Parathyroid adenoma (tissue), 2 donors: ENCODE results near the gene ALPG.
"Not testable (repeated sequence)": the region's sequence is repeated elsewhere in the genome, so short reads cannot be mapped to it uniquely, and the experiment has no call there.

Source experiments
- H2AFZ ChIP-seq: fragments of 300-600 bp; sonication (generic); one replicate; pipeline ENCODE4 v1.7.0; 2017; ENCODE audit warnings: antibody characterized with exemption, mild to moderate bottlenecking
- H3K27ac ChIP-seq: fragments of 300-600 bp; sonication (generic); one replicate; pipeline ENCODE4 v1.7.0; 2017
- H3K27me3 ChIP-seq: fragments of 300-600 bp; sonication (generic); one replicate; pipeline ENCODE4 v1.7.0; 2017; ENCODE audit warnings: low read length; ENCODE audit not compliant: control insufficient read depth, insufficient read depth
- H3K36me3 ChIP-seq: fragments of 300-600 bp; sonication (generic); one replicate; pipeline ENCODE4 v1.7.0; 2017; ENCODE audit warnings: low read length; ENCODE audit not compliant: control insufficient read depth, insufficient read depth
- H3K4me1 ChIP-seq: fragments of 300-600 bp; sonication (generic); one replicate; pipeline ENCODE4 v1.7.0; 2017; ENCODE audit warnings: control low read depth
- H3K4me2 ChIP-seq: fragments of 300-600 bp; sonication (generic); one replicate; pipeline ENCODE4 v1.7.0; 2017; ENCODE audit warnings: low read length
- H3K4me3 ChIP-seq: fragments of 300-600 bp; sonication (generic); one replicate; pipeline ENCODE4 v1.7.0; 2017; ENCODE audit warnings: low read depth, low read length
- H3K79me2 ChIP-seq: fragments of 300-600 bp; sonication (generic); one replicate; pipeline ENCODE4 v1.7.0; 2017; ENCODE audit warnings: control low read depth
- H3K9ac ChIP-seq: fragments of 300-600 bp; sonication (generic); one replicate; pipeline ENCODE4 v1.7.0; 2017; ENCODE audit warnings: mild to moderate bottlenecking
- H3K9me3 ChIP-seq: fragments of 300-600 bp; sonication (generic); one replicate; pipeline ENCODE4 v1.7.0; 2017; ENCODE audit warnings: low read length; ENCODE audit not compliant: control insufficient read depth
- CTCF ChIP-seq: fragments of 300-600 bp; sonication (generic); IDR thresholded peaks from one replicate; pipeline ENCODE4 v1.7.0; 2017; ENCODE audit warnings: antibody characterized with exemption, mild to moderate bottlenecking
- donor health status: primary hyperparathyroidism.

ALPG gene

GRCh38 chr2:232363784-232364615, 42.6 kb upstream of the ALPG start:
- no peak for TF ChIP-seq CTCF
- Histone ChIP-seq H2AFZ (no peak overlapping the region), H3K4me1 (no peaks in the 10 kb centered on the region), H3K9me3 (no peaks in the 10 kb centered on the region), H3K27me3 (no peaks in the 10 kb centered on the region), H3K36me3 (no peaks in the 10 kb centered on the region), H3K4me2 (no peak overlapping the region), H3K79me2 (no peaks in the 10 kb centered on the region), H3K4me3 (no peak overlapping the region), H3K27ac (no peak overlapping the region), H3K9ac (no peak overlapping the region)

- H3K27ac ChIP-seq, H2AFZ ChIP-seq, H3K4me2 ChIP-seq, H3K79me2 ChIP-seq, H3K36me3 ChIP-seq, H3K27me3 ChIP-seq, H3K9ac ChIP-seq, H3K4me1 ChIP-seq, H3K4me3 ChIP-seq, H3K9me3 ChIP-seq: not testable (repeated sequence)
Observed at GRCh38 chr2:232364806-232365594, 41.6 kb upstream of the ALPG start.

- Histone ChIP-seq H3K9me3 (no peaks in the 10 kb centered on the region), H3K4me2 (no peak overlapping the region), H3K27me3 (no peaks in the 10 kb centered on the region), H3K9ac (no peak overlapping the region), H3K4me1 (no peaks in the 10 kb centered on the region), H3K27ac (no peak overlapping the region), H3K79me2 (no peaks in the 10 kb centered on the region), H3K36me3 (no peaks in the 10 kb centered on the region), H2AFZ (no peak overlapping the region), H3K4me3 (no peak overlapping the region)
- peak; percentile 20 for TF ChIP-seq CTCF
Observed at GRCh38 chr2:232365621-232366321, 40.9 kb upstream of the ALPG start.

DNA sequence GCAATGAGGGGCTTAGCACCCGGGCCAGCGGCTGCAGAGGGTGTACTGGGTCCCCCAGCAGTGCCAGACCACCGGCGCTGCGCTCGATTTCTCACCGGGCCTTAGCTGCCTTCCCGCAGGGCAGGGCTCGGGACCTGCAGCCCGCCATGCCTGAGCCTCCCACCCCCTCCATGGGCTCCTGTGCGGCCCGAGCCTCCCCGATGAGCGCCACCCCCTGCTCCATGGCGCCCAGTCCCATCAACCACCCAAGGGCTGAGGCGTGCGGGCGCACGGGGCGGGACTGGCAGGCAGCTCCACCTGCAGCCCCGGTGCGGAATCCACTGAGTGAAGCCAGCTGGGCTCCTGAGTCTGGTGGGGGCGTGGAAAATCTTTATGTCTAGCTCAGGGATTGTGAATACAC, 40.2 kb upstream of the ALPG start:
- H3K27ac ChIP-seq, H3K4me3 ChIP-seq, H3K4me2 ChIP-seq, H2AFZ ChIP-seq, H3K9me3 ChIP-seq, H3K36me3 ChIP-seq, H3K4me1 ChIP-seq, H3K27me3 ChIP-seq, H3K79me2 ChIP-seq, H3K9ac ChIP-seq: not testable (repeated sequence)

- no peaks in the 10 kb centered on the region for H3K79me2 ChIP-seq
- H3K27me3 ChIP-seq, result no peaks in the 10 kb centered on the region
- no peaks in the 10 kb centered on the region for H3K4me1 ChIP-seq
- H3K9ac ChIP-seq, result no peak overlapping the region
- H3K27ac ChIP-seq, result no peak overlapping the region
- no peak overlapping the region for H2AFZ ChIP-seq
- H3K9me3 ChIP-seq, result no peaks in the 10 kb centered on the region
- no peaks in the 10 kb centered on the region for H3K36me3 ChIP-seq
- H3K4me2 ChIP-seq, result no peak overlapping the region
- no peak for TF ChIP-seq CTCF
- H3K4me3 ChIP-seq, result no peak overlapping the region
Observed at GRCh38 chr2:232367016-232367415, 39.6 kb upstream of the ALPG start.
